Hypothalamus (tissue), 51 donors: ENCODE data around the gene GNB1.
"Not testable (repeated sequence)": the region's sequence is repeated elsewhere in the genome, so short reads cannot be mapped to it uniquely, and the experiment has no call there.

Source experiments
- DNase-seq, 51 donors: peaks; one replicate each; lab custom pipeline; 2025; lab: John Stamatoyannopoulos, UW

GNB1 gene

GRCh38 chr1:1752636-1753606 is 138.0 kb downstream of the GNB1 start:
- no peak for DNase-seq

GRCh38 chr1:1752190-1752589 is 138.7 kb downstream of the GNB1 start:
- no peak for DNase-seq

GRCh38 chr1:1749941-1750340 is 140.9 kb downstream of the GNB1 start:
- DNase-seq: not testable (repeated sequence)

GRCh38 chr1:1748686-1749321 is 142.1 kb downstream of the GNB1 start:
- DNase-seq: no peak

DNA sequence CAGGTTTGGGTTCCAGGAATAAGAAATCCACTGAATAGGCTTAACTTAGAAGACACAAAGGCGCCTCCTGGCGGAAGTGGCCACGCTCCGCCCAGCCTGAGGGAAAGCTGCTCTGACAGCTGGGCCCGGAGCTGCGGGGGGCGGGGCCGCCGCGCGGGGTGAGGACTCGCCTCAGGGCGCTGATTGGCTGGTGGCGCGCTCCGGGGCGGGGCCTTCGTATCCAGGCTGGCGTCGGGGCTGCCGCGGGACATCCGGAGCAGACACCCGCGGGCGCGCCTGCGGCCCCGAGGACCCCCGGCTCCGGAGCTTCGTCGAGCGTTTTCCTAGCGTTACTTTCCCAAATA is 144.3 kb downstream of the GNB1 start:
- DNase-seq: not testable (repeated sequence)

DNA sequence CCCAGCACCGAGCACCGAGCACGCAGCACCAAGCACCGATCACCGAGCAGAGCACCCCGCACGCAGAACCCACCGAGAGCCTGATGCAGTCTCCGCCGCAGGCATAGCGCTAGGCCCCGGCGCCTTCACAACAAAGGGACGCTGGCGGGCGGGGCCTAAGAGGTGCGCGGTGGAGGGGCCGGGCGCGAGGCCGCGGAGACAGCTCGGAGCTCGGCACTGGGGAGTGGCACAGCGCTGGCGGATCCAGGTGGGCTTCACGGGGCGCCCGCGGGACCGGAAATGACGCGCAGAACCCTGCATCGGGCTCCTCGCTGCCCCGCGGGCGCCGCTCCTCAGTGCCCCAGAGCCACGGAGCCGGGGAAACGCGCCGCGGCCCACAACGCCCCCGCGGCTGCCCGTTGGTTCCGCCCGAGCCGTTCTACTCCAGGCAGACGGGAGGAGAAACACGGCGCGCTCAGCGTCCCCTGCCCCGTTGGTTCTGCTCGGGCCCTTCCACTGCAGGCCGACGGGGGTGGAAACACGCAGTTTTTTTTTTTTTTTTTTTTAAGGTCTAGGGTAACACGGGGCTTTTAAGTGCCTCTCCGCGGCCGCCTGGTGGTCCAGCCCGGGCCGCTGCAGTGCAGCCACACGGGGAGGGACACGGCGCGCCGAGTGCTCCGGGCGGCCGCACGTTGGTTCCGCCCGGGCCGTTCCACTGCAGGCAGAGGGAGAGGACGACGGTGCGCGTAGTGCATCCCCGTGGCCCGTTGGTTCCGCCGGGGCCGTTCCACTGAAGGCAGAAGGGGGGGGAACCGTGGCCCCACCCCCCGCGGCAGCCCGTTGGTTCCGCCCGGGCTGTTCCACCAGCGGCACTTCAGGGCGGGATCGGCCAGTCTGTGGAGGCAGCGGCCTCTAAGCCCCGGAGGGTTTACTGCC is 145.0 kb downstream of the GNB1 start:
- peak in 41 of 51 donors; percentile 9 to 89 (median 65) for DNase-seq

- DNase-seq: not testable (repeated sequence)
Observed at GRCh38 chr1:1742529-1742928, 148.4 kb downstream of the GNB1 start.

GRCh38 chr1:1741013-1741412 is 149.9 kb downstream of the GNB1 start:
- DNase-seq: not testable (repeated sequence)

DNA sequence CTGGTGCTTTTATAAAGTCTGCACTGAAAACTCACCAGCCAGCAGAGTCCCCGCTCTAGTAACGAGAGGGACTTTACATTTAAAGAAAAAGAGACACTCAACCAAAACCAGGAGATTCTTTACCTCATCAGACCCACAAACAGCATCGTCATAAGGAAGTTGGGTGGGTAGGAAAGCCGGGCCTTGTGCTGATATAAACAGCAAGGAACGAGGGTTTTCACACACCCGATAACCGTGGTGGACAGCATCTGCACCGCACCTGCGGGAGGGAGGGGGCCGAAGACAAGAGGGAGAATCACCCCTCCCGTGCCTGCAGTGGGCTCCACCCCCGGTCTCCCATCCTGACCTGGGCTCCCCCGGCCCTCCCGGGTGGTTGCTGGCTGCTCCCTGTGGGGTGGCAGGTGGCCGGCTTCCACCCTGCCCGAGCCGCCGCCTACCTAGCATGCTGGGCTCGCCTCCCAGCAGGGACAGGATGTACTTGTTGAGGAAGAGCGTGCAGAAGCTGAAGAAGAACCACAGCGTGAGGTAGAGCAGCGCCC is 152.0 kb downstream of the GNB1 start:
- not testable (repeated sequence) for DNase-seq

GRCh38 chr1:1737675-1738590 is 153.0 kb downstream of the GNB1 start:
- not testable (repeated sequence) for DNase-seq
